Fibroblast of lung (primary cell): ENCODE data around the gene PRCP.

Experiments
- EZH2 ChIP-seq: IDR thresholded peaks from 2 replicates; pipeline ENCODE4 v1.5.1; 2012; ENCODE audit warnings: low read length, control low read depth, mild to moderate bottlenecking; ENCODE audit errors: missing control alignments
- TF ChIP-seq, protein P1 (sequence below), 2 donors: IDR thresholded peaks in 1 of 2; conservative IDR thresholded peaks in 1 of 2; 1 replicate in 1 of 2; 2 replicates in 1 of 2; pipeline ENCODE4 v1.5.1; 2011 to 2012; ENCODE audit warnings: low read length in 2 of 2, control low read depth in 1 of 2, inconsistent platforms in 1 of 2, low read depth in 1 of 2, mild to moderate bottlenecking in 1 of 2

DNA sequence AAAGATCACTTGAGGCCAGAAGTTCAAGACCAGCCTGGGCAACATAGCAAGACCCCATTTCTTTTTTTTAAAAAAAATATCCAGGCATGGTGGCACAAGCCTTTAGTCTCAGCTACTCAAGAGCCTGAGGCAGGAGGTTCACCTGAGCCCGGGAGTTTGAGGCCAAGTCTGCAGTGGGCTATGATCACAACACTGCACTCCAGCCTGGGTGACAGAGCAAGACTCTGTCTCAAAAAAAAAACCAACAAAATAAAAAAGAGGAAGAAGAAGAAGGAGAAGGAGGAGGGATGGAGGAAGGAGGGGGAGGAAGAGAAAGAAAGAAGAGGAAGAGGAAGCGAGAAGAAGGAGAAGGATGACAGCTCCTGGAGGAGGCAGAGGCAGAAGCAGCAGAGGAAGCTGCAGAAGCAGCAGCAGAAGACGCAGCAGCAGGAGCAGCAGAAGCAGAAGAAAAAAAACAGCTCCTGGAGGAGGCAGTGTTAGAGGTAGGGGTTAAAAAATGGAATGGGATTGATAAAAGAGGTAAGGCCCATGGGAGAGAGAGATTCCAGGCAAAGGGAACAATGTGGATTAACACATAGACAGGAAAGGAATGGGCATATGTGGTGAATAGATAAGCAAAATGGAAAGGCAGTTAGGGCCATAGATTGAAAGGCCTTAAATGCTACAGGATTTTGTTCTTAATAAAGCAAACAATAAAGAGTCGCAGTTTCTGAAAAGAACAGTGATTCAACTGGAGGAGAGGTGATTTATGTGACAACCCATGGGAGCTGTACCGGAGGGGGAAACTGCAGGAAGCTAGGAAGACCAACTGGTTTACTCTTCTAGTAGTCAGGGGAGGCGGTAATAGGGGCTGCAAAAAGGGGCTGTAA is 10.9 kb downstream of the PRCP start:
- TF ChIP-seq, protein P1, sequence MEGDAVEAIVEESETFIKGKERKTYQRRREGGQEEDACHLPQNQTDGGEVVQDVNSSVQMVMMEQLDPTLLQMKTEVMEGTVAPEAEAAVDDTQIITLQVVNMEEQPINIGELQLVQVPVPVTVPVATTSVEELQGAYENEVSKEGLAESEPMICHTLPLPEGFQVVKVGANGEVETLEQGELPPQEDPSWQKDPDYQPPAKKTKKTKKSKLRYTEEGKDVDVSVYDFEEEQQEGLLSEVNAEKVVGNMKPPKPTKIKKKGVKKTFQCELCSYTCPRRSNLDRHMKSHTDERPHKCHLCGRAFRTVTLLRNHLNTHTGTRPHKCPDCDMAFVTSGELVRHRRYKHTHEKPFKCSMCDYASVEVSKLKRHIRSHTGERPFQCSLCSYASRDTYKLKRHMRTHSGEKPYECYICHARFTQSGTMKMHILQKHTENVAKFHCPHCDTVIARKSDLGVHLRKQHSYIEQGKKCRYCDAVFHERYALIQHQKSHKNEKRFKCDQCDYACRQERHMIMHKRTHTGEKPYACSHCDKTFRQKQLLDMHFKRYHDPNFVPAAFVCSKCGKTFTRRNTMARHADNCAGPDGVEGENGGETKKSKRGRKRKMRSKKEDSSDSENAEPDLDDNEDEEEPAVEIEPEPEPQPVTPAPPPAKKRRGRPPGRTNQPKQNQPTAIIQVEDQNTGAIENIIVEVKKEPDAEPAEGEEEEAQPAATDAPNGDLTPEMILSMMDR (conservative IDR thresholded peaks at IDR 0.05 in 1 of 2, IDR thresholded peaks at IDR 0.05 in 1 of 2; ENCODE audit: low read depth in 1 of 2, low read length in 2 of 2), result no peak
- no peak for TF ChIP-seq EZH2
